Measurements from ENCODE around the gene ZBTB16.

The ZBTB16 gene

DNA sequence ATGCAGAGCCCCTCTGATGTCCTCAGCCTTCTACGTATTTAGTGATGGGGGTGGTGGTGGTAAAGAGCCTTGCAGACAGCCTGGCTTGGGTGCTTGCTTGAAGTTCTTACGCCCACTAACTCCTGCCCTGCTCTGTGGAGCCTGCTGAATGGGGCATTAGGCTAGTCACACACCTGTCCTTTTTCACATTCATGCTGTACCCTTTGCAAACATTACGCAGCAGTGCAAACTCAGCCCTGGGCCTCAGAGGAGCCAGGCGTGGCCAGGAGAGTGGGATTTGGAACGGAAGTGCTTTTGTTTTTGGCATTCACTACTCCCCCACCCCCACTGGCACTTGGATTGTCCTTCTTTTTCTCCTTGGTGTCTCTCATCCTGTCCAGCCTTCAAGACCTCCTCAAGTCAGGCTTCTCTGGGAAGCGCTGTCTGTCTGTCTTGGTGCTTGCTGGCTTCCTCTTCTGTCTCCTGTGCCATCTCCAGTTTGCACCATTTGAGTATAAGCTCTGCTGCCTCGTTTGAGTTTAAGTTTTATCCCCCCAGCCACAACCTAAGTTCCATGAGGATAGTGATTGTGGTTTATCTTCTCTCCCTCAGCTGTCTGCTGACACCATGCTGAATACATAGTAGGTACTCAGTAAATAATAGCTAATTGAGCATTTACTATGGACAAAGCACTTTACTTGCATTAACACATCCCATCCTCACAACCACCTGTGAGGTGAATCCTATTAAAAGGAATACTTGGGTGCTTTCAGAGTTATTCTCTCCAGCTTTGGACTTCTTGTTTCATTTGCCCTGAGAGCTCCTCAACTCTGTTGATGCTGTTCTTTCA lies 26.7 kb downstream of the ZBTB16 start:
- no peak for DNase-seq

GRCh38 chr11:114087025-114087424 lies 27.5 kb downstream of the ZBTB16 start:
- DNase-seq: no peak

DNA sequence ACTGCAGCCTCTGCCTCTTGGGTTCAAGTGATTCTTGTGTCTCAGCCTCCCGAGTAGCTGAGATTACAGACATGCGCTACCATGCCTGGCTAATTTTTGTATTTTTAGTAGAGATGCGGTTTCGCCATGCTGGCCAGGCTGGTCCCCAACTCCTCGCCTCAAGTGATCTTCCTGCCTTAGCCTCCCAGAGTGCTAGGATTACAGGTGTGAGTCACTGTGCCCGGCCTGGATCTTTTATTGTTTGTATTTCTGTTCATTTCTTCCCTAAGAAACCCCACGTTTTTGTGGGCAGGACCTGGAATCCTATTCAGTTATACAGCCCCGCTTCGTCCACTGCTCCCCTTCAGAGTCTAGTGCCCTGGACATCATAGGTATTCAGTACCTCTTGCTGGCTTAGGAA lies 28.7 kb downstream of the ZBTB16 start:
- DNase-seq: no peak

DNA sequence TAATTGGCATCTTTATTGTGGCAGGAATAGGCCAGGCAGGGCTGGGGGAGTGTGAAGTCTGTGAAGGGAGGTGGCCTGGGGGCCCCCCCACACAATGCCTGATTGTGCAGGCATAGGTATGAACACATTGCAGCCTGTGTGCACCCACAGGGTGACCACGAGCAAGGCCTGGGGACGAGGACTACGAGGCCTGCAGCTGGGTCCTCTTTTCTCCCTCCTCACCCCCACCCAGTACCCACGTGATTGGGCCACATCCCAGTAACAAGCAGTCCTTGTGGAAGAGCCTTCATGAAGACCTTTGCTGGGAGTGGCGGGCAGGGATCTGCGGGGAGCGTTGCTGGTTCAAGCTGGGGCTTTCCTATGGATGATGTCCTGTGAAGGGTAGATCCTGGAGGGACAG lies 29.3 kb downstream of the ZBTB16 start:
- peak; percentile 80 for DNase-seq

GRCh38 chr11:114089748-114090147 lies 30.2 kb downstream of the ZBTB16 start:
- no peak for DNase-seq

GRCh38 chr11:114090225-114090910 lies 30.9 kb downstream of the ZBTB16 start:
- no peak for DNase-seq

DNA sequence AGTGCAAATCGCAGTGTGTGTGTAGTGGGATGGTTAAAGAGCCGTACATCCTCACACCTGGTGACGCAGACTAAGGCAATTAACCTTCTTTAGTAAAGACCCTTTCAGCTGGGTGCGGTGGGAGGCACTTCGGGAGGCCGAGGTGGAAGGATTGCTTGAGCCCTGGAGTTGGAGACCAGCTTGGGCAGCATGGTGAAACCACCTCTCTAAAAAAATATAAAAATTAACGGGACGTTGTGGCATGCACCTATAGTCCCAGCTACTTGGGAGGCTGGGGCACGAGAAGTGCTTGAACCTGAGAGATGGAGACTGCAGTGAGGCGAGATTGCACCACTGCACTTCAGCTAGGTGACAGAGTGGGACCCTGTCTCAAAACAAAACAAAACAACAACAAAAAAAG lies 31.5 kb downstream of the ZBTB16 start:
- no peak for DNase-seq

- no peak for DNase-seq
These were observed 32.2 kb downstream of the ZBTB16 start for GRCh38 chr11:114091516-114092397.

DNA sequence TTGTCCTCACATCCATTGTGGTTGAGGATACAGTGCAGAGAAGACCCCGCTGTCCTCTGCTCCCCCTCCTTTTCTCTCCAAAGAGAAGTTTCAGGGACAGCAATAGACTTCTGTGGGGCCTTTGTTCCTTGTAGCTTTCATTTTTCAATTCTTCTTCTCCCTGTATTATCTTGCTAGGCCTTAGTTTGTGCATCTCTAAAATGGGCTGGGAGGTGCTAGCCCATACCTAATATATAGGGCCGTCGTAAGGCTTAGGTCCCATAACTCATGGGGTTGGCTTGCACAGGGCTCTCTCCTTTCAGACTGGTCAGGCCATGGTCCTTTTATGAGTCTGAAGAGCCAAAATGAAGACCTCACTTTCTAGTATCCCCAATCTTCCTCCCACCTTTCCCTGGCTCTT lies 33.0 kb downstream of the ZBTB16 start:
- DNase-seq: no peak

GRCh38 chr11:114092953-114093352 lies 33.4 kb downstream of the ZBTB16 start:
- no peak for DNase-seq

- DNase-seq: no peak
These were observed 35.0 kb downstream of the ZBTB16 start for GRCh38 chr11:114094516-114094915.

GRCh38 chr11:114095899-114096298 lies 36.4 kb downstream of the ZBTB16 start:
- DNase-seq: no peak

- DNase-seq: no peak
These were observed 38.3 kb downstream of the ZBTB16 start for GRCh38 chr11:114097832-114098231.

GRCh38 chr11:114098927-114099326 lies 39.4 kb downstream of the ZBTB16 start:
- no peak for DNase-seq

- no peak for DNase-seq
These were observed 40.1 kb downstream of the ZBTB16 start for GRCh38 chr11:114099392-114100178.

DNA sequence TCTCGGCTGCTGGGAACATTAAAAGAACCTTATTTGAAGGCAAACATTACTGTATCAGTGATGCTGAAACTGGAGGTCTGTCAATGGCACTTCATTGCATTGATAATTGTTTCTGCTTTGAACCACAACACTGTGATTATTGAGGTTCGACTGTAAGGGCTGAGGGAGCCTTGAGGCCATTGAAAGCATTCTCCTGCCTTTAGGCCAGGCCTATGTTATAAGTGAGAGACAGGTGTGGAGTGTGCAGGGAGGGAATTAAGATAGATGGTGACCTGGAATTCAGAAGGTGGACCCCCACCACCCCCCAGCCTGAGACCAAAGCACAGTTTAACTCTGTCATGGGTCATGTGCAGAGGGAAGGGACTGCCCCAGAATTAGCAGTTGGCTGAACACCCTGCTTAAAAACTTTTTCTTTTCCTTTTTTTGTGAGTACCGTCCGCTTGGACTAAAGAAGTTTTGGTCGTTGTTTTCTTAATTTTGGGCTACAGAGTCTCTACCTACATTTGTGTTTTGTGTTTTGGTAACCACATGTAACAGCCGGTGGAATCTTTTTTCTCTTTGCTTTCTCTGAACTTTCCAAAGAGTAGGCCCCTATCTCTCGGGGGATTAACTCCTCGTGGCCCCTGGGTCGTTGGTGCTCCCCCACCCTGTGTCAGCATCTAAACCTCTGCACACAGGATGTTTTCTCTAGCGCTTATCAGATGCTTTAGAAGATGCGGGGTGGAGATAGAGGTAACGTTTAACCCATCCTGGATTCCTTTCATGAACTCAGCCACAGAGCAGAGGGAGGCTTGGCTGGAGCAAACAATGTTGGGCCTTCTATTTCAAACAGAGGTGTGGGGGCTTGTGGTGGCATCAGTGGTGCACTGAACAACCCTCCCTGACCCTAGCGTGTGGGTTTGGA lies 43.7 kb downstream of the ZBTB16 start:
- no peak for DNase-seq

DNA sequence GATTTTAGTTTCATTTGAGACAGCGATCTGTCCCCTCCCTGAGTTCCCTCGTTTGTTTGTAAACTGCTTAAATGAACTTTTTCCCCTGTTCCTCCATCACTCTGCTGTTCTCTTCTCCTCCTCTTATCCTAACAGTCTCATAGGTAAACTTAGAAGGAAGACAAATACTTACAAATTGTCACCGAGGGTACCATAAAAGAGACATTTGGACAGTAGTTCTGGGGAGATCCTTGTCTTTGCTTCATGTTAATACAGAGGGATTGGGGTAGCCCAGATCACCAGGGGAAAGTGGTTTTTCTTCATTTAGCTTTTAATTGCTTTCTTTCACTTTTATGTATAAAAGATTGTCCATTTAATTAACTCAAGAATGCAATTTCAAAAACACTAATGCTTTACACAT lies 46.1 kb downstream of the ZBTB16 start:
- DNase-seq: no peak

DNA sequence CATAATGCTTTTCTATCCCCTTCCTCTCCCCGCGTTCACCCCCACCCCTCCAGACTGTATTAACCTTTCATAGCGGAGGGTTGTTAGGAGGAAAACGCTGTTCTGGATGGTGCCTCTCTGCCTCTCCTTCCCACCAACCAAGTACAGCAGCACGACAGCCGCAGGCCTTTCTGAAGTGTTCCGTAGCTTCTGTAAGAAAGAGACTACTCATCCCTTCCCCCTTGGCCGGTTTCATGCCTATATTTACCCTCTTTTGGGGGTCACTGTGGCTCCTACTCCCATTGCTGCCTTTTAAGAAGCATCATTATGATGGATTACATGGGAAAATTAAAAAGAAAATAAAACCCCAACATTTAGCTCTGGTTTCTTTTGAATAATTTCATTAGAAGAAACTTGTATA lies 46.5 kb downstream of the ZBTB16 start:
- DNase-seq: no peak

DNA sequence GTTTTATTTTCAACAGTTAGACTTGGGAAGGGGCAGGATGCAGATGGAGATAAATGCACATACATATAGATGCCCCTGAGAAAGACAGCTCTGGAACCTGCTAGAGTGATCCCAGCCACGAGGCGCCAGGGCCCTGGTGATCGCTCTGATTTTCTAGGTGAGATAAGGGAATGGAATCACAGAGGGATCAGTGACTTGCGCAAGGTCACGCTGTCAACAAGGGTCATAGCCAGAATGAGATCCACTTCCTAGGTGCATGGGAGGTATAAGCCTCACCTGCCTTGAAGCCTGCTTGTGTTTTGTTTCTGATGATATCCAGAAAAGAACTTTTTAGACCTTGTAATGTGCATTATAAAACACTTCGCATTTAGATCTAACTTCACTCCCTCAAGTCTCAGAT lies 47.5 kb downstream of the ZBTB16 start:
- no peak for DNase-seq

- no peak for DNase-seq
These were observed 49.1 kb downstream of the ZBTB16 start for GRCh38 chr11:114108501-114109205.

All from midbrain (tissue), 1 donor.